GM19328 (cell line): ENCODE data around the gene KHDC4.

Experiments used
- ATAC-seq: cut with Tn5 transposase; IDR thresholded peaks from one replicate; pipeline ENCODE4 v1.9.1; 2021; ENCODE audit warnings: mild to moderate bottlenecking, moderate library complexity; ENCODE audit not compliant: unreplicated experiment

Gene KHDC4

GRCh38 chr1:155872527-155872926 lies 61.7 kb downstream of the KHDC4 start:
- no peak for ATAC-seq

- no peak for ATAC-seq
Measured at GRCh38 chr1:155871390-155871789, 62.8 kb downstream of the KHDC4 start.

GRCh38 chr1:155867766-155868165 lies 66.4 kb downstream of the KHDC4 start:
- ATAC-seq: no peak

DNA sequence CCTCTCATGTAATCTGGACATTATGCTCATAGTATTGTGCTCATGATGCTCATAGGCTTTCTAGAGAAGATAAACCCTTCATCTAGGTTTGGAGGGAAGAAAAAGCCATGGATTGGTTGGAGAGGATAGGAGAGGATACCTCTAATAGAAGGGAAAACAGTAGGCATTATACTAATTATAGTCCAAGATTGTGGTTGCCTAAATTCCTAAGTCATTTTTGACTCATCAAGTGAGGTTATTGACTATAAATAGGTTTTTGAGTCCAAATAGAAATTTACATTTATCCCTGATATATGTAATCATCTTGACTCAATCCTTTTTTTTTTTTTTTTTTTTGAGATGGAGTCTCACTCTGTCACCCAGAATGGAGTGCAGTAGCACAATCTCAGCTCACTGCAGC lies 69.8 kb downstream of the KHDC4 start:
- ATAC-seq: no peak
